Left hindlimb (tissue), 1 donor: ENCODE data around the gene EHD3.

Experiments used
- DNase-seq: peaks from one replicate; pipeline ENCODE4 v3.0.0-alpha.2; 2018

The EHD3 gene

GRCh38 chr2:31213601-31214443, 20.1 kb upstream of the EHD3 start:
- no peak for DNase-seq

DNA sequence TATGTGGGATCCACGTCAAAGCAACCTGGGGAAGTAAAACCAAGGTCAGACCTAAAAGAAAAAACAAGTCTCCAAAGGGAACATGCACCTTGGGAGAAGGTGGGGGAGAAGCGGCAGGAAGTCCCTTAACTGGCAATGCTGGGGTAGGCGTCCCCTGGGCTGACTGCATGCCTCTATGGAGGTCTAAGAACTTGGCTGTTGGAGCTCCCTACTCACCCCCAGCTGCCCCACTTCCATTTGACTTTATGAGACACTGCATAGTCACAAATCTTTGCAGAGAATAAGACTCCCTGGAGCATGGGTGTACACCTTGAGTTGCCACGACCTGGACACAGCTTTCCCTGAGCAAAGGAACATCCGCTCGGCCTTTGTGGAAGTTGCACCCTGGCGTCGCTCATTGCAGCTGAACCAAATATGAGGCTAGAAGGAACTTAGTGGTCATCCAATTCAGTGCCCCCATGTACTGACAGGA, 19.5 kb upstream of the EHD3 start:
- no peak for DNase-seq

- DNase-seq, result no peak
Measured at GRCh38 chr2:31216734-31217133, 17.2 kb upstream of the EHD3 start.

- no peak for DNase-seq
Measured at GRCh38 chr2:31217465-31218200, 16.3 kb upstream of the EHD3 start, which contains the start of gene CAPN14. TSS of gene CAPN14 (minus strand) at chr2:31217515. CDS start at chr2:31205447, 12,068 bp downstream.

DNA sequence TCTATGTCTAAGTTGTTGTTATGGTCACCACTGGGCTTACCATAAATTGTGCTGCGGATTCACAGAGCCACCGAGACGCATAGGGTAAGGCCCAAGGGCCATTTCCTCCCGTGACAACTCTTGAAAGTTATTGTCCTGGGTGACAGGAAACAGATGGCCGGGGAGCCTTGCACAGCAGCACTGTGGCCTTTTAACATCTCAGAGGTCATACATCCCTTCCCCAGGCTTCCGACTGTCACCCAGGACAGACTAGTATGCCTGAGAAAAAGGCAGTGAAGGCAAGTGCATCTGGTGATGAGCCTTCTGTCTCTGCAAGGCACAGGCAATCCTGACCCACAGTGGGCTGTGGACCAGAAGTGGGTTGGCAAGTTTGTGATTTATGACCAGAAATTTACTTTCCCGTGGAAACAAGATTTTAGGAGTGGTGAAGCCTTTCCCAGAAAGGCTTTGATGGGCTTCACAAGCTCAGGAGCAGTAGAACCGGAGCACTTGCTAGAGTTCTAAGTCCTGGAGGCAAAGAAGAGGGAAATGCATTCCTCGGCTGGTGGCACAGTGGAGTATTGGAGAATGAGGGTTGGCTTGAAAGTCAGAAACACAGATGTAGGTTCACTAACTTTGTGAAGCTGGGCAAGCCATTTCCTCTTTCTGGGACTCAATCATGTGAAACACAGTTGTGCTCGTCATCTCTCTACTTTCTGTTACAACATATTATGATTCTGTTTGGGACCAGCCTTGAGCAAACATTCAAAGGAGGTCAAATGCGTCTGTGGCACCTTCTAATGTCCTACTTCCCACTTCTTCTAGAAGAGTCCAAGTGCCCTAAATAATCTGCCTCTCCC, 14.6 kb upstream of the EHD3 start:
- DNase-seq, result no peak

DNA sequence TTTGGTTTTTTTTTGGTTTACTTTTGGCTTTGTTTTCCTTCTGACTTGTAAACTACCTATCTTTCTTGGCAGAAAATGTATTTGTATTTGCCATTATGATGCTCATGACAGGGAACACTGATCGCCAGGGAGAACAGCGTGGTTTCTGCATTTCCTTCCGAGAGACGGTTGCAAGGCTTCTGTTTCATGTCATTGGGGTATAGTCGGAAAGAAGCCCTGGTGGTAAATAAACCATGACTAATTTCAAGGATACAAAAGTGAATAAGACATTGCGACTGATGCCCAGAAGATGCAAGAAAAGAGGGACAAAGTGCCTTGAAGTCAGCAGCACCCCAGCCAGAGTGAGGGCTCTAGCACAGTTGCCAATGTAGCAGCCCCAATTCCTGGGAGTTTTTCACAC, 12.4 kb upstream of the EHD3 start:
- no peak for DNase-seq

- DNase-seq, result no peak
Measured at GRCh38 chr2:31222071-31222470, 11.9 kb upstream of the EHD3 start.

- no peak for DNase-seq
Measured at GRCh38 chr2:31223026-31223425, 10.9 kb upstream of the EHD3 start.

GRCh38 chr2:31223749-31224148, 10.2 kb upstream of the EHD3 start:
- no peak for DNase-seq

- no peak for DNase-seq
Measured at GRCh38 chr2:31226266-31226665, 7.7 kb upstream of the EHD3 start.

DNA sequence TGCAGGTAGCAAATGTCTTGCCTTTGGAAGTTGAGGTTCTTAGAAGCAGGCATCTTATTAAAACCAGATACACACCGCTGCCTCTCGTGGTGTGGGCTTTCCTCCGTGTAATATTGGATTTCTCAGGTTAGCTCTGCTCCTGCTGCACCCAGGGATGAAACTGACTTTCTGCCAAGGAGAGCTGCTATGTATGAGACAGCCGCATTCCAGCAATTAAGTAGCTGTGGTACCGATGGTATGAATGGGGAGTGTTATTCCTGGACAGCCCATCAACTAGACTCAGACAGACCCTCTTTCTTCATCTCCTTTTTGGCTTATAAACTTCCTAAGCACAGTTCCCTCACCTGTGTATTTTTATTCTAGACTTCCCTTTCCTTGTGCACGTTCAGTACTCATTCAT, 6.8 kb upstream of the EHD3 start:
- DNase-seq, result no peak

- DNase-seq, result no peak
Measured at GRCh38 chr2:31227711-31228125, 6.2 kb upstream of the EHD3 start.

- no peak for DNase-seq
Measured at GRCh38 chr2:31228717-31229116, 5.2 kb upstream of the EHD3 start.

DNA sequence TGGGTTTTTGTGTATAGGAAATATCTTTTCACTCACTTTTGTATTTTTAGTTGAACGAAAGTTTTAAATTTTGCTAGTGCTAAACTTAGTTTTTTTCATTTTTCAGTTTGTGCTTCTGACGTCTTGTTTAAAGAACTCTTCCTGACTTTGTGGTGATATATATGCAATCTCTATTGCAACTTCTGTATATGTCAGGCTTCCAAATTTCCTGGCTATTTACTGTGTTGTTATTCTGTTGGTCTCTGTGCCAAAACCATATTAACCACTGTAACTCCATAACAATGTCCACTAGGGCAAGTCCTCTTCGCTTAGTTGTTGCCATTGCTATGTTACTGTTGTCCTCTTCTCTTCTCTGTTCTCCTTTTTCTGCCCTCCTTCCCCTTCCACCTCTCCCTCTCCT, 3.2 kb upstream of the EHD3 start:
- no peak for DNase-seq

DNA sequence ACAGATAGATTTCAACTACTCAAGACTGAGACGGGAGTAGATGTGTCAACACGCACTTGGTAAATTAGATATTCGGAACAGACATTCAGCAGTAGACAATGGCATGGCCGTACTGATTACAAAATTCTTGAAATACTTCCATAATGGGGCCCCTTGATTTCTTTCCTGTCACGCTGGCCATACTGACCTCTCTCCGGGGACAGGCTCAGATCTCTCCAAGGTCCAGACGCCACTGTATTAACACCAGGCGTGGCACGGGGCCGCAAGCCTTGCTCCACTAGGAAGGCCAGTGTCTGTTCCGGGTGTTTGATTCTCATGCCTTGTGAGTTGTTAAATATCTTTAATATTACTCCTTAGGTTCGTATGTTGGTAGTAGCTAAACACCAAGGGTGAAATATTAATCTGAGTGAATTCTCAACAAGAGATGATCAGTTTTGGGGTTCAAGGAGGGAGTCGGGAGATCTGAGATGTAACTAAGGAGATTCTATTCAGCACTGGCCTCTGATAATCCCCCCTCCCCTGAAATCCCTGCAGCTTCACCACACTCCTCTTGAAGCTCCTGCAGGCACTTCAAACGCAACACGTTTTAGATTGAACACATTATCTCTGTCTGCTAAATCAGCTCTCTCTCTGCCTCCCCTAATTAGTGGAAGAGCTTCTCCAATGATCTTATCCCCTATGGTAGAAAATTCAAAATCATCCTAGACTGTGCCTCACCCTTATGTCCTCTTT, 2.2 kb upstream of the EHD3 start:
- DNase-seq, result no peak

GRCh38 chr2:31232586-31232985, 1.4 kb upstream of the EHD3 start:
- DNase-seq, result no peak

- no peak for DNase-seq
Measured at GRCh38 chr2:31233231-31233630, 721 bp upstream of the EHD3 start.

DNA sequence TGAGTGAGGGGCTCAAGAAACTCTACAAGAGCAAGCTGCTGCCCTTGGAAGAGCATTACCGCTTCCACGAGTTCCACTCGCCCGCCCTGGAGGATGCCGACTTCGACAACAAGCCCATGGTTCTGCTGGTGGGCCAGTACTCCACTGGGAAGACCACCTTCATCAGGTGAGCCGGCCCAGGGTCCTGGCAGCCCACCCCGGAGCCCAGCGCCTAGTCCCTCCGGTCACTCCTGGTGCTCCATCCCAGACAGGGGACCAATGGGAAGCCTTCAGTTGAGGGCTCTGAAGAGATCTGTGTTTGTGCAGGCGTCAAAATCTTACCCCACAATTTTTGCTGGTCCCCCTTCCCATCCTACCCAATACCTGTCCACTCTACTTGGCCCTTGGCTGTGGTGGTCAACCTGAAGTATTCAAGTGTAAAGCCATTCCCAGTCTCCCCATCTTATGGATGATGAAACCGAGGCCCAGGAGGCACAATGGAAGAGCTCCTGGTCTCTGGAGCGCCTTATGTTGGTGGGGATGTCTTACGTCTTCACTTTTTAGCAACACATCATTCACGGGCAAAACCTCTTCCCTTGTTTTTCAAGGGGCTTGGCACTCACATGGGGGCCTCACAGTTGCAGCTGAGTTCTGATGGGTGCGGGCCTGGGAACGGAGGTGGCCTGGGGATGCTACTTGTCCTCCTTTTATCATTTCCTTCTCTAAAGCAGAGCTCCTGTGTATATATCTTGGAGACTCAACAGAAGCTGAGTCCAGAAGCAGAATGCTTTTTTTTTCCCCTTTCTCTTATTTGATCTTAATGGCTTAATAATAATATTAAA, 941 bp downstream of the EHD3 start:
- DNase-seq, result no peak

- no peak for DNase-seq
Measured at GRCh38 chr2:31235504-31235902, 1.6 kb downstream of the EHD3 start.

DNA sequence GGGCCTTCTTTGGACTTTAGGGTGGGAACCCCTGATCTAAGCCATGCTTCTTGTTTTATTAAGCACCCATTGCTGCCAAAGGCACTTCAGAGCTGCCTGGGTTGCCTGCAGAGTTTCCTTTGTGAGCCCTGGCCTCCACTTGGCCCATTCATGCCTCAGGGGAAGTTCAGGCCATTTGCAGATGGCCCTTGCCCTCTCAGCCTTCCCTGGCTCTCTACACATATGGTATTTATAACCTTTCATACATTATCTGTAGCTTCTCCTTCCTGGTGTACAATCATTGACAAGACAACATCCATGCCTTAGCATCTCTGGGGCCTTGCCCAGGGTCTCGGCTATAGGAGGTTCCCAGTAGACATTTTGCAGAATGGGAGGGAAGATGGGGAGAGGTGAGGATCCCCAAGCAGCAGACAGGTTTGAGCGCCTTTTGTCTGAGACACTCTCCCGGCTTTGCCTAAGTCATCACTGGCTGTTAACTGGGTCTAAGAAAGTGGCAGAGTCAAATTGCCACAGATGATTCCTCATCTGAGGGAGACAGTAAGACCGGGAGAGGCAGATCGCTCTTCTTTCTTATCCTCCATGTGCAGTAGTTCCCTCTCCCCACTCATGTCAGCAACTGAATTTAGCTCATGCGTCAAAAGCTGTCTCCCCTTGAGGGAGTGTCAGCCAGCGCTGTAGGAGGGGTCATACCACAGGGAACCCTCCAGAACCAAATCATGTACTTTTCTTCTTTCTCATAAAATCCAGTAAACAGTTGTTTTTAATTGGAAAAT, 2.7 kb downstream of the EHD3 start:
- no peak for DNase-seq
